ENCODE data around the gene GHR.

DNA sequence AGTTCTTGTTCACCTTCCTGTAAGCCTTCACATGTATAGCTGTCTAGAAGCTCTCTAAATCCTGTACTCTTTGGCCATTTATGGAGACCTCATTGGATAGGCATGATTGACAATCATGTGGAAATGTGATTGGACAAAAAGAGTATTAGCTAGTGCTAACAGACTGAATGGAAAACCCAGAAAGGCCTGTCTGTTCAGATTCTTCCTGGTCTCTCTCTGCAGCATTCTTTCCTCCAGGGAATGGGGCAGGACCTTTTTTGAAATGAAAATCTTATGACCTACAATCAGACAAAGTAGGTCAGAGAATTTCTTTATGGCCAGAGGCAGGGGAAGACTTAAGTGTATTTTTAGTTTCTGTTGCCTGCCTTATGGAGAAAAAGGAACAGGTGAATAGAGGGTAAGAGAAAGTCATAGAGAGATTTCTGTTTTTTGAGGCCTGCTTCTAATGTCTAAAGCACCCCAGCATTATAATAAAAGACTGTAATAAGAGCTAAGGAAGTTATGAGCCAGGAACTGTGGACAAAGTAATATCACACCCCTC is 181.0 kb downstream of the GHR start:
- TF ChIP-seq CTCF (IDR thresholded peaks at IDR 0.05; ENCODE audit: borderline replicate concordance, extremely low read depth, low read length, poor library complexity, severe bottlenecking) (no peak), EZH2 (IDR thresholded peaks at IDR 0.05; ENCODE audit: borderline replicate concordance, low read depth, low read length, severe bottlenecking) (no peak)

All from DND-41 (cell line).